Fibroblast of mammary gland (primary cell): ENCODE measurements around the gene CEBPG.

Source experiments
- DNase-seq: peaks from one replicate; pipeline ENCODE4 v3.0.0-alpha.2; 2010; ENCODE audit warnings: low read depth
- H3K4me3 ChIP-seq: 2 replicates; pipeline ENCODE4 v1.5.1; 2011; ENCODE audit warnings: low read depth, mild to moderate bottlenecking, low read length, moderate library complexity; ENCODE audit not compliant: control insufficient read depth
- CTCF ChIP-seq: conservative IDR thresholded peaks from 2 replicates; pipeline ENCODE4 v1.5.1; 2011; ENCODE audit warnings: low read depth, low read length, inconsistent platforms; ENCODE audit not compliant: control insufficient read depth, insufficient read depth

CEBPG gene

GRCh38 chr19:33333151-33333550 is 40.4 kb upstream of the CEBPG start:
- no peak for TF ChIP-seq CTCF
- DNase-seq: no peak
- H3K4me3 ChIP-seq: no peak overlapping the region

- no peak for TF ChIP-seq CTCF
- DNase-seq: no peak
- H3K4me3 ChIP-seq: no peak overlapping the region
These were observed 39.9 kb upstream of the CEBPG start for GRCh38 chr19:33333642-33334041.

- no peak overlapping the region for H3K4me3 ChIP-seq
- no peak for DNase-seq
- TF ChIP-seq CTCF: no peak
These were observed 39.2 kb upstream of the CEBPG start for GRCh38 chr19:33334271-33334670.

GRCh38 chr19:33335446-33335845 is 38.1 kb upstream of the CEBPG start:
- no peak overlapping the region for H3K4me3 ChIP-seq
- DNase-seq: no peak
- no peak for TF ChIP-seq CTCF

- H3K4me3 ChIP-seq: no peak overlapping the region
- no peak for TF ChIP-seq CTCF
- DNase-seq: no peak
These were observed 34.2 kb upstream of the CEBPG start for GRCh38 chr19:33339016-33339984.

GRCh38 chr19:33340991-33341390 is 32.5 kb upstream of the CEBPG start:
- TF ChIP-seq CTCF: no peak
- no peak overlapping the region for H3K4me3 ChIP-seq
- no peak for DNase-seq
